Smooth muscle cell (in vitro differentiated cells): ENCODE measurements around the gene PRDX2. TPM values are rescaled to one million over a fixed set of nuclear protein-coding genes. Genes with fewer than 3 reads are reported as not detected.

Experiments used
- DNase-seq: peaks from one replicate; lab custom pipeline; 2025; ENCODE audit not compliant: unreplicated experiment; lab: John Stamatoyannopoulos, UW
- H2AFZ ChIP-seq: fragments of 200-600 bp; sonication (generic); 2 replicates; pipeline ENCODE4 v1.6.0; 2016; ENCODE audit warnings: antibody characterized with exemption, low read depth, mild to moderate bottlenecking
- H3F3A ChIP-seq: fragments of 200-600 bp; sonication (generic); 2 replicates; pipeline ENCODE4 v1.6.0; 2017; ENCODE audit warnings: antibody characterized with exemption, low read depth
- H3K27ac ChIP-seq: fragments of 200-600 bp; sonication (generic); 2 replicates; pipeline ENCODE4 v1.5.1; 2016; ENCODE audit warnings: low read depth, mild to moderate bottlenecking
- H3K27me3 ChIP-seq: fragments of 200-600 bp; sonication (generic); 2 replicates; pipeline ENCODE4 v1.6.1; 2016; ENCODE audit warnings: low read depth, mild to moderate bottlenecking
- H3K36me3 ChIP-seq: fragments of 200-600 bp; sonication (generic); 2 replicates; pipeline ENCODE4 v1.5.1; 2016; ENCODE audit warnings: low read depth
- H3K4me1 ChIP-seq: fragments of 200-600 bp; sonication (generic); 2 replicates; pipeline ENCODE4 v1.5.1; 2016; ENCODE audit warnings: low read depth
- H3K4me2 ChIP-seq: fragments of 200-600 bp; sonication (generic); 2 replicates; pipeline ENCODE4 v1.6.0; 2016; ENCODE audit warnings: mild to moderate bottlenecking
- H3K4me3 ChIP-seq: fragments of 200-600 bp; sonication (generic); 2 replicates; pipeline ENCODE4 v1.5.1; 2016; ENCODE audit warnings: mild to moderate bottlenecking
- H3K79me2 ChIP-seq: fragments of 200-600 bp; sonication (generic); 2 replicates; pipeline ENCODE4 v1.6.0; 2016; ENCODE audit warnings: low read depth, mild to moderate bottlenecking
- H3K9ac ChIP-seq: fragments of 200-600 bp; sonication (generic); 2 replicates; pipeline ENCODE4 v1.6.0; 2016; ENCODE audit warnings: low read depth
- H3K9me3 ChIP-seq: fragments of 200-600 bp; sonication (generic); replicated peaks from 2 replicates; pipeline ENCODE4 v1.5.1; 2016; ENCODE audit warnings: low read depth
- H4K20me1 ChIP-seq: fragments of 200-600 bp; sonication (generic); 2 replicates; pipeline ENCODE4 v1.6.0; 2016; ENCODE audit warnings: low read depth
- WGBS: methylation state at CpG from one replicate; pipeline ENCODE4 v1.1.7; 2016; ENCODE audit warnings: low lambda C conversion rate; 5-methylcytosine and 5-hydroxymethylcytosine counted together
- polyA plus RNA-seq: library from polyadenylated mRNA; unstranded; fragments of >200 nt; fragmentation: Nextera tagmentation; extraction: Ambion mirVana; gene quantifications from 2 replicates; pipeline ENCODE4 v1.2.1, GENCODE V29; 2016
- total RNA-seq: library from RNA; depleted of rRNA; stranded (reverse); fragments of >200 nt; gene quantifications from 2 replicates; pipeline ENCODE4 v1.2.3, GENCODE V29; 2014
- TF ChIP-seq, protein P1 (sequence below): fragments of 200-600 bp; sonication (generic); IDR thresholded peaks from 2 replicates; pipeline ENCODE4 v1.5.1; 2017; ENCODE audit warnings: borderline replicate concordance, mild to moderate bottlenecking, antibody characterized with exemption; ENCODE audit not compliant: insufficient read depth, poor library complexity, severe bottlenecking

Gene PRDX2
- total and polyA plus RNA-seq, 2 experiments from 2014 or later, result 371 to 400 TPM

DNA sequence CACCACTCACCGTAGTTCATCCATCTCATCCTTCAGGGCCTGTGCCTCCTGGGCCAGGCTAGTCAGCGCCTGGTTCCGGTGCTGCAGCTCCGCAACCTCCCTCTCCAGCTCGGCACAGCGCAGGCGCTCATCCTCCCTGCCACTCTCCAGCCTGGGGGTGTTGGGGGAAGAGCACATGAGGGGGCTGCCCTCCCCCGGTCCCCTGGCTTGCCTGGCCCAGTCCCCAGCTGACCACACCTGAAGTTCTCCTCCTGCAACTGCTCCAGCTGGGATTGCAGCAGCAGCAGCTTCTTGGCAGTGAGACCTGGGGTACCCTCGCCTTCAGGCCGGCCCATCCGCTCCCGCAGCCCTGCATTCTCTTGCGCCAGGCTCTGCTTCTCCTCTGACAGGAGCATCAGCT lies 30.7 kb downstream of the PRDX2 start:
- peaks cover 12% of the 10 kb centered on the region for H3K4me1 ChIP-seq
- H3K9ac ChIP-seq, result no peak overlapping the region
- no peak overlapping the region for H2AFZ ChIP-seq
- H3F3A ChIP-seq, result peaks cover 15% of the 10 kb centered on the region
- H3K9me3 ChIP-seq, result no peaks in the 10 kb centered on the region
- DNase-seq, result no peak
- H3K27me3 ChIP-seq, result no peaks in the 10 kb centered on the region
- no peak overlapping the region for H3K27ac ChIP-seq
- 98% methylated on average over 13 of the region's 13 CpGs for WGBS
- no peaks in the 10 kb centered on the region for H4K20me1 ChIP-seq
- H3K4me2 ChIP-seq, result no peak overlapping the region
- H3K79me2 ChIP-seq, result no peaks in the 10 kb centered on the region
- no peaks in the 10 kb centered on the region for H3K36me3 ChIP-seq
- H3K4me3 ChIP-seq, result no peak overlapping the region
- TF ChIP-seq, protein P1, sequence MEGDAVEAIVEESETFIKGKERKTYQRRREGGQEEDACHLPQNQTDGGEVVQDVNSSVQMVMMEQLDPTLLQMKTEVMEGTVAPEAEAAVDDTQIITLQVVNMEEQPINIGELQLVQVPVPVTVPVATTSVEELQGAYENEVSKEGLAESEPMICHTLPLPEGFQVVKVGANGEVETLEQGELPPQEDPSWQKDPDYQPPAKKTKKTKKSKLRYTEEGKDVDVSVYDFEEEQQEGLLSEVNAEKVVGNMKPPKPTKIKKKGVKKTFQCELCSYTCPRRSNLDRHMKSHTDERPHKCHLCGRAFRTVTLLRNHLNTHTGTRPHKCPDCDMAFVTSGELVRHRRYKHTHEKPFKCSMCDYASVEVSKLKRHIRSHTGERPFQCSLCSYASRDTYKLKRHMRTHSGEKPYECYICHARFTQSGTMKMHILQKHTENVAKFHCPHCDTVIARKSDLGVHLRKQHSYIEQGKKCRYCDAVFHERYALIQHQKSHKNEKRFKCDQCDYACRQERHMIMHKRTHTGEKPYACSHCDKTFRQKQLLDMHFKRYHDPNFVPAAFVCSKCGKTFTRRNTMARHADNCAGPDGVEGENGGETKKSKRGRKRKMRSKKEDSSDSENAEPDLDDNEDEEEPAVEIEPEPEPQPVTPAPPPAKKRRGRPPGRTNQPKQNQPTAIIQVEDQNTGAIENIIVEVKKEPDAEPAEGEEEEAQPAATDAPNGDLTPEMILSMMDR, result no peak

DNA sequence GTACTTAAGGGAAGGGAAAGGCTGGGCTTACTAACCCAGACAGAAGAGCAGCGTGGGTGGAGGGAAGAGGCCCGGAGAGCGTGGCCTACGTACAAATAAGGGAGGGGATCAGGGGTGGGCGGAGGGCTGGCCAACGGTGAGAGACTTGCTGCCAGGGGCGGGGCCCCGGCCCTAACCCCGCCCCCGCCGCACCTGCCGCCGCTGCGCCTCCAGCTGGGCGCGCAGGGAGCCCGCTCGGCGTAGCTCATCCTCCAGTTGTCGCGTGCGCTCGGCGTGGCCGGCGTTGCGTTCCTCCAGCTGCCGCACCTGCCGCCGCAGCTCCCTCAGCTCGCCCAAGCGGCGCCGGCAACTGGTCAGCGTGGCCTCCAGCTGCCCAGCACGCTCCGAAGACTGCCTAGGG lies 31.9 kb downstream of the PRDX2 start:
- Histone ChIP-seq H3K27ac (no peak overlapping the region), H2AFZ (no peak overlapping the region), H3K27me3 (no peaks in the 10 kb centered on the region), H3K4me1 (peaks cover 7% of the 10 kb centered on the region), H3K4me3 (no peak overlapping the region), H3K9ac (no peak overlapping the region), H3K79me2 (no peaks in the 10 kb centered on the region), H3K9me3 (no peaks in the 10 kb centered on the region), H3F3A (peaks cover 13% of the 10 kb centered on the region), H4K20me1 (no peaks in the 10 kb centered on the region), H3K36me3 (no peaks in the 10 kb centered on the region), H3K4me2 (peak overlapping the region; percentile 12)
- TF ChIP-seq, protein P1, result no peak
- 44% methylated on average over 13 of the region's 37 CpGs for WGBS
- DNase-seq, result no peak

DNA sequence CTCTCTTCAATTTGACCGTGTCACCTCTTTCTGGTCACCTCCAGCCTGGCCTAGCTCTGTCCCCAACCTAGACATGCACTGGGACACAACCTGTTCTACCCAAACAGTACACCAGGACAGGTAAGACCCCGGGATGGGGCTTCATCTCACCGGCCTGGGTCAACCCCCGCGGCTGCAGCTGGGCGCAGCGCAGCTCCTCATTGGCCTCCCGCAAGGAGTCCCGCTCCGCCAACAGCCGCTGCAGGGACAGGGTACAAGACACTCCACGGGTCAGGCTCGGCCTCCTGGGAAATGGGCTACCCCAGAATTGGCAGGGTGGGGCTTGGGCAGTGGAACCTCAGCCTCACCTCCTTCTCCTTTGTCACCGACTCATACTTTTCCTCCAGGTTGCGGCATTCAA lies 33.9 kb downstream of the PRDX2 start:
- 96% methylated on average over 15 of the region's 15 CpGs for WGBS
- no peaks in the 10 kb centered on the region for H3F3A ChIP-seq
- no peaks in the 10 kb centered on the region for H3K36me3 ChIP-seq
- peaks cover 6% of the 10 kb centered on the region for H3K4me1 ChIP-seq
- H3K9me3 ChIP-seq, result no peaks in the 10 kb centered on the region
- TF ChIP-seq, protein P1, result no peak
- no peak overlapping the region for H3K27ac ChIP-seq
- H4K20me1 ChIP-seq, result no peaks in the 10 kb centered on the region
- no peak for DNase-seq
- H3K4me2 ChIP-seq, result no peak overlapping the region
- no peak overlapping the region for H3K4me3 ChIP-seq
- no peak overlapping the region for H3K9ac ChIP-seq
- H3K79me2 ChIP-seq, result no peaks in the 10 kb centered on the region
- H3K27me3 ChIP-seq, result no peaks in the 10 kb centered on the region
- no peak overlapping the region for H2AFZ ChIP-seq

DNA sequence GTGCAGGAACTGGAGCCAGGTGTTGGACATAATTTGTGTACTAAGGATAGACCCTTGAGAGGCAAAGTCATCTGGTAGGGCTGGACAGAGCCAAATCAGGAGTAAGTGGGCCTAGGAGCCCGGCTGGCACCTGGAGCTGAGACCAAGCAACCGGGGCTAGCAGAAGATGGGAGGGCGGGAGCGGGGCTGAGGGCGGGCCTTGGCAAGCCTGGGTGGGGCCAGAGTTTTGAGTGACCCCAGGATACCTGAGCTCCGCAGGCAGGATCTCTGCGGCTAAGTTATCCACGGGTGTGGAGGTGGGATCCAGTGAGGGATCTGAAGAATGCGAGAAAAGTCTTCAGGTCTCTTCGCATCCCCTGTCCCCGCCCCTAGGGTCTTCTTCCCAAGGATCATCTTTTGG lies 34.5 kb downstream of the PRDX2 start:
- H3K27ac ChIP-seq, result no peak overlapping the region
- TF ChIP-seq, protein P1, result no peak
- no peaks in the 10 kb centered on the region for H3K36me3 ChIP-seq
- no peaks in the 10 kb centered on the region for H3F3A ChIP-seq
- no peak overlapping the region for H3K9ac ChIP-seq
- H3K4me1 ChIP-seq, result peaks cover 6% of the 10 kb centered on the region
- H3K9me3 ChIP-seq, result no peaks in the 10 kb centered on the region
- H3K4me2 ChIP-seq, result no peak overlapping the region
- no peaks in the 10 kb centered on the region for H3K27me3 ChIP-seq
- H4K20me1 ChIP-seq, result no peaks in the 10 kb centered on the region
- H3K4me3 ChIP-seq, result no peak overlapping the region
- 95% methylated on average over 7 of the region's 11 CpGs for WGBS
- no peaks in the 10 kb centered on the region for H3K79me2 ChIP-seq
- no peak for DNase-seq
- no peak overlapping the region for H2AFZ ChIP-seq
